HCT116 (cell line): ENCODE measurements around the gene CRACR2A.

Source experiments
- POLR2A ChIP-seq: IDR thresholded peaks from 2 replicates; pipeline ENCODE4 v1.7.0; 2011; ENCODE audit warnings: borderline replicate concordance; ENCODE audit not compliant: insufficient read depth, insufficient read length; ENCODE audit errors: extremely low read depth
- TF ChIP-seq, protein P1 (sequence below): IDR thresholded peaks from 2 replicates; pipeline ENCODE4 v1.6.1; 2012; ENCODE audit warnings: low read depth

DNA sequence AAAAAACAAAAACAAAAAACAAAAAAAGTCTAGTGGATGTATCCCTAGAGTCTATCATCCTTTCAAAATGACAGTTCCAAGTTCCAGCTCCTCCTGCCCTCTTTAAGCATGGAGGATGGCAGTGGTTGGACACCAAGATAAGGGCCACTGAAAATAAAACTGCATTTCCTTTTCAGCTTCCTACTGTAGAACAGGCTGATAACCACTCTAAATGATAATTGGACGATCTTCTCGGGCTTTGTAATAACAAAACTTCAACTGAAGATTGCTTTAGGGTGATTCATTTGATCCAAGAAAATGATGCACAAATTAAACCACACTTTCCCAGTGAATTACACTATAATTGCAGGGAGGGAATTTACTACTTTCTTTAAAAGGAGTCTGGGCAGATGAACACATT is 42.2 kb upstream of the CRACR2A start:
- no peak for TF ChIP-seq POLR2A
- TF ChIP-seq, protein P1, sequence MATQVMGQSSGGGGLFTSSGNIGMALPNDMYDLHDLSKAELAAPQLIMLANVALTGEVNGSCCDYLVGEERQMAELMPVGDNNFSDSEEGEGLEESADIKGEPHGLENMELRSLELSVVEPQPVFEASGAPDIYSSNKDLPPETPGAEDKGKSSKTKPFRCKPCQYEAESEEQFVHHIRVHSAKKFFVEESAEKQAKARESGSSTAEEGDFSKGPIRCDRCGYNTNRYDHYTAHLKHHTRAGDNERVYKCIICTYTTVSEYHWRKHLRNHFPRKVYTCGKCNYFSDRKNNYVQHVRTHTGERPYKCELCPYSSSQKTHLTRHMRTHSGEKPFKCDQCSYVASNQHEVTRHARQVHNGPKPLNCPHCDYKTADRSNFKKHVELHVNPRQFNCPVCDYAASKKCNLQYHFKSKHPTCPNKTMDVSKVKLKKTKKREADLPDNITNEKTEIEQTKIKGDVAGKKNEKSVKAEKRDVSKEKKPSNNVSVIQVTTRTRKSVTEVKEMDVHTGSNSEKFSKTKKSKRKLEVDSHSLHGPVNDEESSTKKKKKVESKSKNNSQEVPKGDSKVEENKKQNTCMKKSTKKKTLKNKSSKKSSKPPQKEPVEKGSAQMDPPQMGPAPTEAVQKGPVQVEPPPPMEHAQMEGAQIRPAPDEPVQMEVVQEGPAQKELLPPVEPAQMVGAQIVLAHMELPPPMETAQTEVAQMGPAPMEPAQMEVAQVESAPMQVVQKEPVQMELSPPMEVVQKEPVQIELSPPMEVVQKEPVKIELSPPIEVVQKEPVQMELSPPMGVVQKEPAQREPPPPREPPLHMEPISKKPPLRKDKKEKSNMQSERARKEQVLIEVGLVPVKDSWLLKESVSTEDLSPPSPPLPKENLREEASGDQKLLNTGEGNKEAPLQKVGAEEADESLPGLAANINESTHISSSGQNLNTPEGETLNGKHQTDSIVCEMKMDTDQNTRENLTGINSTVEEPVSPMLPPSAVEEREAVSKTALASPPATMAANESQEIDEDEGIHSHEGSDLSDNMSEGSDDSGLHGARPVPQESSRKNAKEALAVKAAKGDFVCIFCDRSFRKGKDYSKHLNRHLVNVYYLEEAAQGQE: no peak
